Aorta (tissue), 5 donors: ENCODE measurements around the gene ANO6. TPM values are rescaled to one million over a fixed set of nuclear protein-coding genes. Genes with fewer than 3 reads are reported as not detected.

ENCODE experiments used
- ATAC-seq: fragments of 200-7000 bp; cut with Tn5 transposase; one replicate; pipeline ENCODE4 v1.9.1; 2022; ENCODE audit warnings: moderate library complexity; ENCODE audit not compliant: low FRiP score
- DNase-seq, 2 donors: peaks; one replicate each; pipeline ENCODE4 v3.0.0-alpha.2; 2020
- H3K27ac ChIP-seq, 2 donors: one replicate each; pipeline ENCODE4 v1.5.1; 2013; ENCODE audit warnings: low read length in 2 of 2, mild to moderate bottlenecking in 2 of 2, moderate library complexity in 2 of 2, control low read depth in 1 of 2, inconsistent platforms in 1 of 2, low read depth in 1 of 2
- H3K27me3 ChIP-seq, 2 donors: one replicate each; pipeline ENCODE4 v1.6.1; 2013; ENCODE audit warnings: control low read depth in 1 of 2, low read length in 1 of 2, mild to moderate bottlenecking in 1 of 2, moderate library complexity in 1 of 2; ENCODE audit not compliant: insufficient read depth in 2 of 2, control insufficient read depth in 1 of 2
- H3K36me3 ChIP-seq, 2 donors: one replicate each; pipeline ENCODE4 v1.6.1; 2013; ENCODE audit warnings: control low read depth in 1 of 2, low read length in 1 of 2, mild to moderate bottlenecking in 1 of 2; ENCODE audit not compliant: insufficient read depth in 2 of 2, control insufficient read depth in 1 of 2
- H3K4me1 ChIP-seq, 2 donors: one replicate each; pipeline ENCODE4 v1.6.1; 2013; ENCODE audit warnings: low read length in 2 of 2, control low read depth in 1 of 2, mild to moderate bottlenecking in 1 of 2, moderate library complexity in 1 of 2; ENCODE audit not compliant: insufficient read depth in 2 of 2, control insufficient read depth in 1 of 2
- H3K4me3 ChIP-seq, 2 donors: one replicate each; pipeline ENCODE4 v1.5.1; 2013; ENCODE audit warnings: low read length in 2 of 2, control low read depth in 1 of 2, mild to moderate bottlenecking in 1 of 2
- H3K9me3 ChIP-seq: one replicate; pipeline ENCODE4 v1.6.1; 2013; ENCODE audit warnings: mild to moderate bottlenecking, low read length; ENCODE audit not compliant: control insufficient read depth
- WGBS, 2 donors: extraction: QIAGEN DNeasy Blood & Tissue Kit; methylation state at CpG; one replicate each; pipeline ENCODE4 v1.1.7; 2013; 5-methylcytosine and 5-hydroxymethylcytosine counted together
- intact Hi-C, 2 donors: fragments of 100-400 bp; cut with DNase I; formaldehyde crosslinking; loops; one replicate each; pipeline versions ENCODE4 v1.14.2 to v1.15.0; 2022
- polyA plus RNA-seq, 2 donors: library from polyadenylated mRNA; stranded (reverse); fragments of 200-250 nt; gene quantifications; one replicate each; pipeline ENCODE4 v1.2.3, GENCODE V29; 2013
- total RNA-seq, 2 donors: library from RNA; stranded (reverse); fragmentation: NEBNext Ultra II Directional; extraction: Animal tissue kit (Norgen Biotek cat#: 25700); gene quantifications; one replicate each; pipeline ENCODE4 v1.2.1, GENCODE V29; 2021
- donor health status: healthy with polysubstance abuse.
- donor health status: Bipolar disorder and iron deficiency.
- donor health status: DM: no; HTN: no; CAD: no.
- donor health status: DM: no; HTN: no; CAD: no.
- donor health status: DM: yes; HTN: yes; CAD: no.

ANO6 gene
- total and polyA plus RNA-seq, 4 donors = 16.0 to 129 (median 64.6) TPM

DNA sequence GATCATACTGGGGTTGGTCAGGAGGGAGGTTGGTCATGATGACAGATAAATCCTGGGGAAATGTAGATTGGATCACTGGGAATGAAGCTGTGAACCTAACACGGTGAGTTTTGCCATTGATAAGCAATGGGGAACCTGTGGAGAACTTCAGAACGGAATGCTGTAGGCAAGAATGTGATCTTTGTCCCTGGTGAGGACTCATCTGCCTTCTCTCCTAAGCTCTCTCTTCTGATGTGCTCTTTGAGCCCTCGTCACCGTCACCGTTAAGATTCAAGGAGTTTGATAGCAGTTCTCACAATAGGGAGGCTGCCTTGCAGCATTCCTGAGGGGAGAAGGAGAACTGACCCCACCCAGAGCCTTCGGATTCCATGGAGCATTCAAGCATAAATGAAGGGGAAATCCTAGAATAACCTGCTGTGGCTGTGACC lies 217.6 kb downstream of the ANO6 start:
- peaks cover 0 to 6% of the 10 kb centered on the region in 2 donors for H3K36me3 ChIP-seq
- H3K27ac ChIP-seq = no peak overlapping the region
- H3K27me3 ChIP-seq = no peaks in the 10 kb centered on the region
- intact Hi-C loops = no loop called here
- H3K4me3 ChIP-seq = no peak overlapping the region
- ATAC-seq (no peak), DNase-seq (no peak)
- H3K9me3 ChIP-seq = peaks cover 1% of the 10 kb centered on the region
- 65 to 66% methylated on average over 6 of the region's 6 CpGs for WGBS, 2 donors
- H3K4me1 ChIP-seq = peaks cover 0 to 4% of the 10 kb centered on the region in 2 donors

DNA sequence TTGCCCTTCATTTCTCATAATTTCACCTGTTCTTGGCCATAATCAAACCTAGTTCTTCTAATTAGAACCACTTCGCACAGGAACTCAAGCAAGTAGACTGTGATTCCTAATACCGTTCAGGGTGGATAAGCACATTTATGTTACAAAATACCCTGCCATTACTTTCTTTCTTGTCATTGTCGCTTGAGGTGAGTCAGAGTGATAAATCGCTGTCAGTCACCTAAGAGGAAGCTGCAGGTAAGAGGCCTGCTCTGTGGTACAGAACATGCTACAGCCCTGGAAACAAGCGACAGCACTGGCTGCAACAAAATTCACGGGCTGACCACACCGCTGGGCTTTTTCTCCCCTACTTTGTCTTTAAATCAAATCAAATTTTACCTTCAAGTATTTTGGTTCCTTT lies 218.2 kb downstream of the ANO6 start:
- Histone ChIP-seq H3K4me1 (peaks cover 0 to 4% of the 10 kb centered on the region in 2 donors), H3K9me3 (peaks cover 1% of the 10 kb centered on the region), H3K4me3 (no peak overlapping the region), H3K27me3 (no peaks in the 10 kb centered on the region), H3K36me3 (peaks cover 0 to 6% of the 10 kb centered on the region in 2 donors), H3K27ac (no peak overlapping the region)
- no peak for DNase-seq
- intact Hi-C loops = no loop called here
- ATAC-seq = no peak
- 86 to 94% methylated on average over 7 of the region's 7 CpGs for WGBS, 2 donors

DNA sequence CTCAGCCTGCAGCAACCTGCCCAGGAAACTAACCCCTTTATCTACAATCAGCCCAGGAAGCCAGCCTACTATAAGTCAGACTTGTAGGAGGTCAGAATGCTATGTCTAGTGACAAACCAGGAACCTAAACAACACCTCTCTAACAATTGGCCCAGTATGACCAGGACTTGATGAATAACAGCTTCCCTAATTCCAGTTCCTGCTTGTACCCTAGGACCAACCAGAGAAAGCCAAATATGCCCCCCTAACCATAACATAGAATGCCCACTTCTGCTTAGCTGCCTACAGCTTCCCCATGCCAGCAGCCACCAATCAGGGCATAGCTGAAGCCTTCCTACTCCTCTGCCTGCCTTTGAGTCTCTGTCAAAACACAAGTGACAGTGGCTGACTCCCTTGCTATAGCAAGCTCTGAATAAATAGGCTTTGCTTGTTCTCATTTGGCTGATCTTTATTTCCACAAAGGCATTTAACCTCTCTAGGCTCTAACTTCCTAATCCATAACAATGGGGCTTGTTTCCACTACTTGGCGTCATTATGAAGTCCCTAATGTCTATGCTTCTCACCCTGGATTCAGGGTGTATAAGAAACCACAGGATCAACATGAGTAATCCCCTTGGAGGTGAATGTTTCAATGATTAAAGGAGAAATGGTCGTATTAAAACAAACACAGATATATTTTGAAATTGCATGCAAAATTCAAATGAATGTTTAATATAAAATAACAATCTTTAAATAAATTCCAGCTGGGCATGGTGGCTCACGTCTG lies 220.2 kb downstream of the ANO6 start:
- Histone ChIP-seq H3K27ac (peak overlapping the region in 1 of 2 donors; percentile 18), H3K36me3 (peaks cover 0 to 4% of the 10 kb centered on the region in 2 donors), H3K4me1 (peaks cover 0 to 4% of the 10 kb centered on the region in 2 donors), H3K4me3 (no peak overlapping the region), H3K9me3 (peaks cover 1% of the 10 kb centered on the region), H3K27me3 (no peaks in the 10 kb centered on the region)
- intact Hi-C loops = no loop called here
- WGBS, 2 donors = 74 to 78% methylated on average over 3 of the region's 3 CpGs
- DNase-seq (no peak), ATAC-seq (no peak)

DNA sequence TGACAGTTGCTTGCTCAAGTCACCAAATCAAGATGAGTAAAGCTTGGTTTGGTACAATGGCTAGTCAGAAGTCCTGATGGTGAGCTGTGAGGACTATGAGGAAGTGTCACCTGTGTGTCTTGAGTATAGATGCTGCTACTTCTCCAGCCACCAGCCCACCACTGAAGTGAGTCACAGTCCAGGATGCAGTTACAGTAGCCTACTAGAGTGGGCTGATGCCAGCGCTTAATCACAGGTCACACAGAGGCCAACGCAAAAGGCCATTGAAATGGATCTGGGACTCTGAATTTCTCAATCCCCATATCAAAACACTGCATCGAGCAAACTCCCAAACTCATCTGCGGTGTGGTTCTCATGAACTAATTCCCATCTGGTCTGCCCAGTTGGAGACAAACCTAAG lies 223.1 kb downstream of the ANO6 start:
- Histone ChIP-seq H3K36me3 (peaks cover 0 to 1% of the 10 kb centered on the region in 2 donors), H3K4me1 (peaks cover 0 to 4% of the 10 kb centered on the region in 2 donors), H3K9me3 (no peaks in the 10 kb centered on the region), H3K4me3 (no peak overlapping the region), H3K27me3 (no peaks in the 10 kb centered on the region), H3K27ac (no peak overlapping the region)
- DNase-seq (no peak), ATAC-seq (no peak)
- intact Hi-C loops = no loop called here
- whole genome bisulfite sequencing, 2 donors = 94 to 95% methylated on average over 4 of the region's 4 CpGs

DNA sequence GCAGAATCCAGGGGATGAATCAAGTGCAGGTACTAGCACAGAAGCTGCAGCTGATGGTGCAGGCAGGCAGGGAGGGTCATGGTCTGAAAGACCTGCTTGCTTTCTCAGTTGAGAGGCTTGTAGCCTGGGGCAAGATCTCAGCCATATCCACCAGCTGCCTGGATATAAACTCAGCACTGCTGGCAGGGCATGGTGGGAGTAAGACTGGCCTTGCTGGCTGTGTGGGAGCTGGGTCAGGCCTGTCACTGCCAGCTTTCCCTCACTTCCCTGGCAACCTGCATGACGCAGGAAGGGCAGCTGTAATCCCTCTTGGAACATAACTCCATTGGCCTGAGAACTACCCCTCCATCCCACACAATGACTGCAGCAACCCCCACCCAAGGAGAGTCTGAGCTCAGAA lies 230.1 kb downstream of the ANO6 start:
- no peak for DNase-seq
- WGBS, 2 donors = 33 to 36% methylated on average over 1 of the region's 1 CpG
- H3K4me3 ChIP-seq = no peak overlapping the region
- H3K27ac ChIP-seq = no peak overlapping the region
- no peak for ATAC-seq
- H3K9me3 ChIP-seq = no peaks in the 10 kb centered on the region
- H3K4me1 ChIP-seq = no peaks in the 10 kb centered on the region
- intact Hi-C loops = no loop called here
- no peaks in the 10 kb centered on the region for H3K36me3 ChIP-seq
- H3K27me3 ChIP-seq = no peaks in the 10 kb centered on the region

DNA sequence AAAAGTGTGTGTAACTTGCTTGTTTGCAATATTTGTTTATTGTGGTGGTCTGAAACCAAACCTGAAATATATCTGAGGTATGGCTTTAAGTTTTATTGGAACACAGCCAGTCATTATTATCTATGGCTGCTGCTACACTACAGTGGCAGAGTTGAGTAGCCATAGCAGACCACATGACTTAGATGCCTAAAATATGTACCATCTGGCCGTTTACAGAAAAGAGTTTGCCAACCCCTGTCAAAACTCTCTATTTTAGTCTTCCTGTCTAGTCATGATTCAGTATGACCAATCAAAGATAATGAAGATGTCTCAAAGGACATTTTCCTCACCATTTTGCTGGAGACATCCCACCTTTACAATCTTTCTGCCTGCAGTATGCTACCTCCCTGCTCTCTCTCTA lies 242.3 kb downstream of the ANO6 start:
- H3K36me3 ChIP-seq = no peaks in the 10 kb centered on the region
- WGBS, 2 donors = 0 to 2% methylated on average over 1 of the region's 1 CpG

DNA sequence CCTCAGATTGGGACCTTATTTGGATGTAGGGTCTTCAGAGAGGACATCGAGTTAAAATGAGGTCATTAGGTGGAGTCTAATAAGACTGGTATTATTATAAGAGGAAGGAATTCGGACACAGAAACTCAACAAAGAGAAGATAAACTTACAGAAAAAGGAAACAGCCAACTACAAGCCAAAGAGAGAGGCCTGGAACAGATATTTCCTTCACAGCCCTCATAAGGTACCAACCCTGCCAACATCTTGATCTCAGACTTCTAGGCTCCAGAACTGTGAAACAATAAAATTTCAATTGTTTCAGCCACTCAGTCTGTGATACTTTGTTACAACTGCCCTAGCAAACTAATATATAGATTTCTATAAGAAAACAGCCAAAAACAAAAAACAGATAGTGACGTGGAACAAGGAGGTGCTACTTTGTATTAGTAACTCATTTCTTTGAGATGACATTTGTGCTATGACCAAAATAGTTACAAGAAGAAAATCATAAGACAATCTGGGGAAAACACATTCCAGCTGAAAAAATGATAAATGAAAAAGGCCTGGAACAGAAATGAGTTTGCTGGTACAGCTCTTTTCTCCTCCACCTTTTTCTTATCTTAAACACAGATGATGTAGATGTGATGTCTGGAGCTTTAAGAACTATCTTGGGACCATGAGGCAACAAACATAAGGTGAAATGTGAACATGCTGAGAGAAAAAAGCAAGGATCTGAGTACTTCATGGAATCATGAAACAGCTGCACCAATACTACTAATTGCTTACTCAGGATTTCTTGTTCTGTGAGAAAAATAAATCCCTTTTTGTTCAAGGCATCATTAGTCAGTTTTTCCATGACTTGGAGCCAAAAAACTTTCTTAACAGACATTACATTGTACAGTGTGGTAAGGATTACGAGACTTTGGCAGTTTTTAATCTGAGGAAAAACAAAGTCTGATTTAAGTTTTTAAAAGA lies 243.2 kb downstream of the ANO6 start:
- intact Hi-C loops = no loop called here
- peak; percentile 88 for ATAC-seq

More for the DNA sequence above, 242.3 kb downstream of the ANO6 start:
- ATAC-seq = no peak
- no peak for DNase-seq
- intact Hi-C loops = no loop called here
- Histone ChIP-seq H3K9me3 (no peaks in the 10 kb centered on the region), H3K27ac (peak overlapping the region in 1 of 2 donors; percentile 96), H3K4me1 (no peaks in the 10 kb centered on the region), H3K4me3 (no peak overlapping the region), H3K27me3 (no peaks in the 10 kb centered on the region)

DNA sequence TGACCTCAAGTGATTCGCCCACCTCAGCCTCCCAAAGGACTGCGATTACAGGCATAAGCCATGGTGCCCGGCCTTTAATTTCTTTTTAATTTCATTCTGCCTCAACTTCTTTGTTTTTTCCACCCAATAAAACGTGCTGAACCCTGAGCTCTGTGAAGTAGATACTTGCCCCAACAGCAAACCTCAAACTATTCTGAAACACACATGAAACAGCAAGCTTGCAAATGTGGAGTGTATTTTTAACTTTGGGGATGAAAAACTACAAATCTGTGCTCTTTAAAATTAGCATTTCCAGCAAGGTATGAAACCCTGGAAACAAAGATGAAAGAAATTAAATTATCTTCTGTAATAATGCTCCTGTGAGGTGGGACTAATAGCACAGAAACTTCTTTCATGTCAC lies 246.6 kb downstream of the ANO6 start:
- Histone ChIP-seq H3K27me3 (no peaks in the 10 kb centered on the region), H3K36me3 (no peaks in the 10 kb centered on the region), H3K4me1 (no peaks in the 10 kb centered on the region), H3K27ac (no peak overlapping the region), H3K4me3 (no peak overlapping the region), H3K9me3 (no peaks in the 10 kb centered on the region)
- intact Hi-C loops = no loop called here
- ATAC-seq (no peak), DNase-seq (no peak)
- 91 to 92% methylated on average over 4 of the region's 4 CpGs for WGBS, 2 donors

More for the DNA sequence above, 243.2 kb downstream of the ANO6 start:
- peak overlapping the region; percentile 68 to 96 for H3K27ac ChIP-seq
- no peak overlapping the region for H3K4me3 ChIP-seq
- no peaks in the 10 kb centered on the region for H3K27me3 ChIP-seq
- H3K4me1 ChIP-seq = no peaks in the 10 kb centered on the region
- H3K9me3 ChIP-seq = no peaks in the 10 kb centered on the region
- DNase-seq = no peak
- WGBS, 2 donors = 3 to 5% methylated on average over 4 of the region's 4 CpGs
- H3K36me3 ChIP-seq = no peaks in the 10 kb centered on the region
